ENCODE data around the gene CCNH.

CCNH gene

GRCh38 chr5:87361536-87362213, 51.1 kb downstream of the CCNH start:
- DNase-seq (ENCODE audit: insufficient read length, low spot score) (no peak), FAIRE-seq (no peak)

DNA sequence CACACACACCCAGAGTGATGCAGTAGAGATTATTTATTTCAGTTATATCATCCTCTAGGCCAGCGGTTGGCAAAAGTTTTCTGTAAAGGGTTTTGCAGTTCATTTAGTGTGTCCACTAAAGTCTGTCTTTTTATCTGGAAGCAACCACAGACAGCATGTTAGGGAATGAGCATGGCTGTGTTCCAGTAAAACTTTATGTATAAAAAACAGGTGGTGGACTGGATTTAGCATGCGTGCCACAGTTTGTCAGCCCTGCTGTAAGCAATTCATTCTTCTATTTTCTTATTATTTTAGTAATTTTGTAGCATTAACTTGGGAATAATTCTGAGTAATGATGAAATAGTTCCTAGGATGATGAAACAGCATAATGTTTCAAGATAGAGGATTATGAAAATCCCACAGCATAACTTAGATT, 51.7 kb downstream of the CCNH start:
- FAIRE-seq = no peak
- no peak for DNase-seq (ENCODE audit: insufficient read length, low spot score)

- FAIRE-seq (no peak), DNase-seq (ENCODE audit: insufficient read length, low spot score) (no peak)
Observed at GRCh38 chr5:87360132-87360531, 52.6 kb downstream of the CCNH start.

- FAIRE-seq (no peak), DNase-seq (ENCODE audit: insufficient read length, low spot score) (no peak)
Observed at GRCh38 chr5:87359106-87359505, 53.6 kb downstream of the CCNH start.

GRCh38 chr5:87354496-87354895, 58.2 kb downstream of the CCNH start:
- no peak for DNase-seq (ENCODE audit: insufficient read length, low spot score)
- peak; percentile 91 for FAIRE-seq

GRCh38 chr5:87347841-87348240, 64.9 kb downstream of the CCNH start:
- no peak for FAIRE-seq

GRCh38 chr5:87347272-87347671, 65.5 kb downstream of the CCNH start:
- no peak for DNase-seq (ENCODE audit: insufficient read length, low spot score)
- no peak for FAIRE-seq

More at GRCh38 chr5:87347841-87348240, 64.9 kb downstream of the CCNH start:
- no peak for DNase-seq (ENCODE audit: insufficient read length, low spot score)

Data from GM19239 (cell line).